Astrocyte (in vitro differentiated cells and primary cell): Measurements from ENCODE around the gene EFNA5.

Source experiments
- EZH2 ChIP-seq: IDR thresholded peaks from 2 replicates; pipeline ENCODE4 v1.6.1; 2012; ENCODE audit warnings: mild to moderate bottlenecking, low read length, inconsistent platforms; ENCODE audit not compliant: insufficient read depth
- TF ChIP-seq, protein P1 (sequence below): IDR thresholded peaks from 2 replicates; pipeline ENCODE4 v1.5.1; 2011; ENCODE audit warnings: low read depth, mild to moderate bottlenecking, inconsistent platforms, low read length, moderate library complexity; ENCODE audit not compliant: insufficient read depth

DNA sequence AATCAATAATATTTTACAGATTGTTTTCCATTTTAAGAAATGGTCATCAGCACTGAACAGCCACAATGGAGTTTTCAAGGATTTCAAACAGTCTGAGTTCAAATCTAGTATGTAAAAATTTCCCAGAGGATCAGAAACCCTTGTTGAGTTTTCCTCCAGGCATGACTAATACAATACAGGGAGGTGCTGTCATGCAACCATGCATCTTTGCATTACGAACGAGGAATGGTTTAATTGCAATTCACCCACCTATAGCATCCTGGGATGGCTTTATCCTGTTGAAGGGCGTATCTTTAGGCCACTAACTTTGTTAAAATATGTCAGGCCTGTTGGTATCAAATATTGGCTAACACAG lies 196.4 kb downstream of the EFNA5 start:
- TF ChIP-seq, protein P1, sequence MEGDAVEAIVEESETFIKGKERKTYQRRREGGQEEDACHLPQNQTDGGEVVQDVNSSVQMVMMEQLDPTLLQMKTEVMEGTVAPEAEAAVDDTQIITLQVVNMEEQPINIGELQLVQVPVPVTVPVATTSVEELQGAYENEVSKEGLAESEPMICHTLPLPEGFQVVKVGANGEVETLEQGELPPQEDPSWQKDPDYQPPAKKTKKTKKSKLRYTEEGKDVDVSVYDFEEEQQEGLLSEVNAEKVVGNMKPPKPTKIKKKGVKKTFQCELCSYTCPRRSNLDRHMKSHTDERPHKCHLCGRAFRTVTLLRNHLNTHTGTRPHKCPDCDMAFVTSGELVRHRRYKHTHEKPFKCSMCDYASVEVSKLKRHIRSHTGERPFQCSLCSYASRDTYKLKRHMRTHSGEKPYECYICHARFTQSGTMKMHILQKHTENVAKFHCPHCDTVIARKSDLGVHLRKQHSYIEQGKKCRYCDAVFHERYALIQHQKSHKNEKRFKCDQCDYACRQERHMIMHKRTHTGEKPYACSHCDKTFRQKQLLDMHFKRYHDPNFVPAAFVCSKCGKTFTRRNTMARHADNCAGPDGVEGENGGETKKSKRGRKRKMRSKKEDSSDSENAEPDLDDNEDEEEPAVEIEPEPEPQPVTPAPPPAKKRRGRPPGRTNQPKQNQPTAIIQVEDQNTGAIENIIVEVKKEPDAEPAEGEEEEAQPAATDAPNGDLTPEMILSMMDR = no peak
- no peak for TF ChIP-seq EZH2
